GM12801 (cell line): ENCODE data around the gene SLC16A2.

Experiments
- CTCF ChIP-seq: IDR thresholded peaks from one replicate; pipeline ENCODE4 v1.5.1; 2011; ENCODE audit warnings: control low read depth; ENCODE audit not compliant: insufficient read length; ENCODE audit errors: extremely low read depth

The SLC16A2 gene

GRCh38 chrX:74521961-74522751 is 100.9 kb downstream of the SLC16A2 start:
- TF ChIP-seq CTCF: no peak

- no peak for TF ChIP-seq CTCF
Measured at GRCh38 chrX:74523224-74523623, 101.9 kb downstream of the SLC16A2 start.

- no peak for TF ChIP-seq CTCF
Measured at GRCh38 chrX:74523870-74524735, 102.8 kb downstream of the SLC16A2 start.

- TF ChIP-seq CTCF: no peak
Measured at GRCh38 chrX:74525116-74525515, 103.8 kb downstream of the SLC16A2 start.

GRCh38 chrX:74526764-74527163 is 105.5 kb downstream of the SLC16A2 start:
- no peak for TF ChIP-seq CTCF

GRCh38 chrX:74527350-74527749 is 106.1 kb downstream of the SLC16A2 start:
- no peak for TF ChIP-seq CTCF

GRCh38 chrX:74529311-74529710 is 108.0 kb downstream of the SLC16A2 start:
- TF ChIP-seq CTCF: no peak
